Vagina (tissue), 2 donors: ENCODE data around the gene FAM53B. TPM values are rescaled to one million over a fixed set of nuclear protein-coding genes. Genes with fewer than 3 reads are reported as not detected.
A peak's percentile ranks its signal among the peaks of the same experiment; 100 is the strongest.
"Not testable (repeated sequence)": the region's sequence is repeated elsewhere in the genome, so short reads cannot be mapped to it uniquely, and the experiment has no call there.

Source experiments
- DNase-seq, 2 donors: peaks; one replicate each; pipeline ENCODE4 v3.0.0-alpha.2; 2017; ENCODE audit errors: extremely low spot score in 2 of 2
- H3K27ac ChIP-seq: fragments of 200-600 bp; sonication (generic); one replicate; pipeline ENCODE4 v1.5.1; 2019
- H3K27me3 ChIP-seq: fragments of 200-600 bp; sonication (generic); one replicate; pipeline ENCODE4 v1.5.1; 2019
- H3K36me3 ChIP-seq, 2 donors: fragments of 200-600 bp; sonication (generic); one replicate each; pipeline ENCODE4 v1.5.1; 2017 to 2019
- H3K4me1 ChIP-seq: fragments of 200-600 bp; sonication (generic); one replicate; pipeline ENCODE4 v1.5.1; 2019
- H3K4me3 ChIP-seq, 2 donors: fragments of 200-600 bp; sonication (generic); 1 replicate in 1 of 2; 2 replicates in 1 of 2; pipeline ENCODE4 v1.5.1; 2016 to 2019
- H3K9me3 ChIP-seq: fragments of 200-600 bp; sonication (generic); one replicate; pipeline ENCODE4 v1.5.1; 2019
- CTCF ChIP-seq, 3 experiments: fragments of 450-650 bp in 2 of 3; fragments of 200-600 bp in 1 of 3; sonication (generic) in 1 of 3; IDR thresholded peaks; one replicate each; pipeline ENCODE4 v1.5.1; 2017 to 2019; ENCODE audit warnings: antibody characterized with exemption in 3 of 3, mild to moderate bottlenecking in 2 of 3, moderate library complexity in 2 of 3
- POLR2A ChIP-seq, 2 donors: fragments of 450-650 bp; IDR thresholded peaks; one replicate each; pipeline ENCODE4 v1.6.1; 2017; ENCODE audit warnings: antibody characterized with exemption in 2 of 2, mild to moderate bottlenecking in 2 of 2, moderate library complexity in 2 of 2
- POLR2AphosphoS5 ChIP-seq, 2 donors: sonication (generic); formaldehyde crosslinking; IDR thresholded peaks; one replicate each; pipeline ENCODE4 v1.9.0; 2017; ENCODE audit warnings: antibody characterized with exemption in 2 of 2, mild to moderate bottlenecking in 2 of 2, low read depth in 1 of 2; ENCODE audit not compliant: insufficient read depth in 1 of 2
- intact Hi-C: fragments of 100-400 bp; cut with DNase I; formaldehyde crosslinking; loops from one replicate; pipeline ENCODE4 v1.15.1; 2023
- total RNA-seq: library from RNA; depleted of rRNA; stranded (reverse); fragments of >200 nt; gene quantifications from one replicate; pipeline ENCODE4 v1.2.3, GENCODE V29; 2016

FAM53B gene
- total RNA-seq, 1 donor from 2014 or later: 35.1 TPM

GRCh38 chr10:124612611-124613498, 131.3 kb downstream of the FAM53B start:
- no peak overlapping the region for H3K4me3 ChIP-seq
- peaks cover 0 to 7% of the 10 kb centered on the region in 2 donors for H3K36me3 ChIP-seq
- DNase-seq: no peak
- TF ChIP-seq POLR2A (IDR thresholded peaks at IDR 0.05): no peak
- no peak for TF ChIP-seq CTCF (IDR thresholded peaks at IDR 0.05)
- no peak for TF ChIP-seq POLR2AphosphoS5 (IDR thresholded peaks at IDR 0.05; ENCODE audit: insufficient read depth in 1 of 2, low read depth in 1 of 2)
- intact Hi-C loops: no loop called here
- H3K4me1 ChIP-seq: peaks cover 21% of the 10 kb centered on the region
- no peaks in the 10 kb centered on the region for H3K27me3 ChIP-seq
- H3K9me3 ChIP-seq: no peaks in the 10 kb centered on the region
- H3K27ac ChIP-seq: peak overlapping the region; percentile 44

GRCh38 chr10:124611738-124612137, 132.4 kb downstream of the FAM53B start:
- Histone ChIP-seq H3K4me1 (peaks cover 21% of the 10 kb centered on the region), H3K27ac (no peak overlapping the region), H3K4me3 (no peak overlapping the region), H3K27me3 (no peaks in the 10 kb centered on the region), H3K36me3 (no peaks in the 10 kb centered on the region), H3K9me3 (no peaks in the 10 kb centered on the region)
- intact Hi-C loops: no loop called here
- DNase-seq: no peak
- TF ChIP-seq POLR2A (IDR thresholded peaks at IDR 0.05): no peak
- no peak for TF ChIP-seq CTCF (IDR thresholded peaks at IDR 0.05)
- TF ChIP-seq POLR2AphosphoS5 (IDR thresholded peaks at IDR 0.05; ENCODE audit: insufficient read depth in 1 of 2, low read depth in 1 of 2): peak in 1 of 2 donors; percentile 19

GRCh38 chr10:124610851-124611250, 133.3 kb downstream of the FAM53B start:
- DNase-seq, H3K36me3 ChIP-seq, H3K9me3 ChIP-seq, H3K27ac ChIP-seq, intact Hi-C loops, H3K4me3 ChIP-seq, H3K27me3 ChIP-seq: not testable (repeated sequence)
- peaks cover 21% of the 10 kb centered on the region for H3K4me1 ChIP-seq

GRCh38 chr10:124610186-124610585, 134.0 kb downstream of the FAM53B start:
- H3K36me3 ChIP-seq, H3K27ac ChIP-seq, DNase-seq, intact Hi-C loops, H3K4me3 ChIP-seq, H3K9me3 ChIP-seq, H3K27me3 ChIP-seq: not testable (repeated sequence)
- peaks cover 21% of the 10 kb centered on the region for H3K4me1 ChIP-seq

- intact Hi-C loops: no loop called here
- Histone ChIP-seq H3K27me3 (no peaks in the 10 kb centered on the region), H3K4me3 (no peak overlapping the region), H3K4me1 (peaks cover 21% of the 10 kb centered on the region), H3K9me3 (no peaks in the 10 kb centered on the region), H3K27ac (no peak overlapping the region), H3K36me3 (no peaks in the 10 kb centered on the region)
- no peak for DNase-seq
- TF ChIP-seq CTCF (IDR thresholded peaks at IDR 0.05): no peak
- no peak for TF ChIP-seq POLR2A (IDR thresholded peaks at IDR 0.05)
- TF ChIP-seq POLR2AphosphoS5 (IDR thresholded peaks at IDR 0.05; ENCODE audit: insufficient read depth in 1 of 2, low read depth in 1 of 2): no peak
Observed at GRCh38 chr10:124609698-124610097, 134.5 kb downstream of the FAM53B start.

- Histone ChIP-seq H3K27me3 (no peaks in the 10 kb centered on the region), H3K4me1 (peaks cover 22% of the 10 kb centered on the region), H3K36me3 (no peaks in the 10 kb centered on the region), H3K27ac (no peak overlapping the region), H3K9me3 (no peaks in the 10 kb centered on the region), H3K4me3 (no peak overlapping the region)
- TF ChIP-seq CTCF (IDR thresholded peaks at IDR 0.05) (no peak), POLR2AphosphoS5 (IDR thresholded peaks at IDR 0.05; ENCODE audit: insufficient read depth in 1 of 2, low read depth in 1 of 2) (no peak), POLR2A (IDR thresholded peaks at IDR 0.05) (no peak)
- intact Hi-C loops: no loop called here
- DNase-seq: no peak
Observed at GRCh38 chr10:124608093-124608721, 136.0 kb downstream of the FAM53B start.
